Osteoblast (primary cell): Measurements from ENCODE around the gene ZDHHC4. TPM values are rescaled to one million over a fixed set of nuclear protein-coding genes. Genes with fewer than 3 reads are reported as not detected.
A peak's percentile ranks its signal among the peaks of the same experiment; 100 is the strongest.

ENCODE experiments used
- DNase-seq: peaks from one replicate; pipeline ENCODE4 v3.0.0; 2011; ENCODE audit warnings: low spot score, mixed read lengths; ENCODE audit not compliant: insufficient read length; ENCODE audit errors: missing footprints
- H2AFZ ChIP-seq: 2 replicates; pipeline ENCODE4 v1.6.0; 2011; ENCODE audit warnings: mild to moderate bottlenecking, low read length
- H3K27ac ChIP-seq: 2 replicates; pipeline ENCODE4 v1.5.1; 2011; ENCODE audit warnings: mild to moderate bottlenecking, low read depth, low read length, moderate library complexity
- H3K27me3 ChIP-seq: 2 replicates; pipeline ENCODE4 v1.6.0; 2012; ENCODE audit warnings: mild to moderate bottlenecking, control low read depth, inconsistent platforms, low read length, moderate library complexity; ENCODE audit not compliant: insufficient read depth
- H3K36me3 ChIP-seq: 2 replicates; pipeline ENCODE4 v1.5.1; 2011; ENCODE audit warnings: mild to moderate bottlenecking, low read length, control low read depth, moderate library complexity; ENCODE audit not compliant: insufficient read depth
- H3K4me1 ChIP-seq: 2 replicates; pipeline ENCODE4 v1.5.1; 2011; ENCODE audit warnings: mild to moderate bottlenecking, low read length, control low read depth, moderate library complexity; ENCODE audit not compliant: insufficient read depth
- H3K4me2 ChIP-seq: 2 replicates; pipeline ENCODE4 v1.6.0; 2011; ENCODE audit warnings: mild to moderate bottlenecking, low read length; ENCODE audit not compliant: insufficient read depth
- H3K4me3 ChIP-seq: fragments of 200-600 bp; sonication (generic); 3 replicates; pipeline ENCODE4 v1.5.1; 2012; ENCODE audit warnings: mild to moderate bottlenecking, low read length, inconsistent platforms; ENCODE audit not compliant: insufficient read depth
- H3K79me2 ChIP-seq: 2 replicates; pipeline ENCODE4 v1.6.0; 2012; ENCODE audit warnings: mild to moderate bottlenecking, low read length, control low read depth, inconsistent platforms; ENCODE audit not compliant: insufficient read depth
- H3K9me3 ChIP-seq: 2 replicates; pipeline ENCODE4 v1.5.1; 2011; ENCODE audit warnings: low read depth, low read length, control low read depth
- H4K20me1 ChIP-seq: 2 replicates; pipeline ENCODE4 v1.6.0; 2012; ENCODE audit warnings: mild to moderate bottlenecking, low read length, control low read depth; ENCODE audit not compliant: insufficient read depth
- CTCF ChIP-seq: IDR thresholded peaks from 2 replicates; pipeline ENCODE4 v1.5.1; 2011; ENCODE audit warnings: mild to moderate bottlenecking, low read depth, low read length, moderate library complexity; ENCODE audit errors: extremely low read depth
- total RNA-seq: library from RNA; depleted of rRNA; stranded (reverse); fragments of >200 nt; gene quantifications from 2 replicates; pipeline ENCODE4 v1.2.3, GENCODE V29; 2012

The ZDHHC4 gene
- total RNA-seq, 1 donor: 51.0 TPM

- H2AFZ ChIP-seq: no peak overlapping the region
- no peaks in the 10 kb centered on the region for H3K4me1 ChIP-seq
- H3K4me3 ChIP-seq: no peak overlapping the region
- peak; percentile 92 for DNase-seq
- TF ChIP-seq CTCF: no peak
- no peaks in the 10 kb centered on the region for H4K20me1 ChIP-seq
- H3K27ac ChIP-seq: no peak overlapping the region
- H3K79me2 ChIP-seq: no peaks in the 10 kb centered on the region
- no peaks in the 10 kb centered on the region for H3K9me3 ChIP-seq
- no peaks in the 10 kb centered on the region for H3K36me3 ChIP-seq
- H3K4me2 ChIP-seq: no peak overlapping the region
- H3K27me3 ChIP-seq: peaks cover 39% of the 10 kb centered on the region
Measured at GRCh38 chr7:6536262-6537260, 40.7 kb upstream of the ZDHHC4 start.

DNA sequence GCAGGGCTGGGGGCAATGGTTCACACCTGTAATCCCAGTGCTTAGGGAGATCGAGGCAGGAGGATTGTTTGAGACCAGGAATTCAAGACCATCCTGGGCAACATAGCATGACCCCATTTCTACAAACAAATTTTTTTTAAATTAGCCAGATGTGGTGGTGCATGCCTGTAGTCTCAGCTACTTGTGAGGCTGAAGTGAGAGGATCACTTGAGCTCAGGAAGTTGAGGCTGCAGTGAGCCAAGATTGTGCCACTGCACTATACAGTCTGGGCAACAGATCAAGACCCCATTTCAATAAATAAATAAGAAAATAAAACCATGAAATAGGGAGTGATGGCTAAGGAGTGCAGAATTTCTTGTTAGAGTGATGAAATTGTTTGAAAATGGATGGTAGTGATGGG lies 34.9 kb upstream of the ZDHHC4 start:
- Histone ChIP-seq H3K4me3 (no peak overlapping the region), H3K4me2 (no peak overlapping the region), H2AFZ (no peak overlapping the region), H4K20me1 (peaks cover 2% of the 10 kb centered on the region), H3K9me3 (no peaks in the 10 kb centered on the region), H3K27ac (no peak overlapping the region), H3K4me1 (no peaks in the 10 kb centered on the region), H3K36me3 (no peaks in the 10 kb centered on the region), H3K79me2 (no peaks in the 10 kb centered on the region), H3K27me3 (no peaks in the 10 kb centered on the region)
- DNase-seq: no peak
- TF ChIP-seq CTCF: no peak

- peaks cover 2% of the 10 kb centered on the region for H4K20me1 ChIP-seq
- H3K9me3 ChIP-seq: no peaks in the 10 kb centered on the region
- no peak for DNase-seq
- no peaks in the 10 kb centered on the region for H3K79me2 ChIP-seq
- H3K36me3 ChIP-seq: no peaks in the 10 kb centered on the region
- no peak for TF ChIP-seq CTCF
- no peak overlapping the region for H3K27ac ChIP-seq
- H2AFZ ChIP-seq: no peak overlapping the region
- no peaks in the 10 kb centered on the region for H3K4me1 ChIP-seq
- no peaks in the 10 kb centered on the region for H3K27me3 ChIP-seq
- no peak overlapping the region for H3K4me3 ChIP-seq
- no peak overlapping the region for H3K4me2 ChIP-seq
Measured at GRCh38 chr7:6545398-6546126, 31.7 kb upstream of the ZDHHC4 start.
